Heart left ventricle (tissue), 16 donors: ENCODE data around the gene PHF20. TPM values are rescaled to one million over a fixed set of nuclear protein-coding genes. Genes with fewer than 3 reads are reported as not detected.

ENCODE experiments used
- ATAC-seq, 4 donors: fragments of 200-7000 bp; cut with Tn5 transposase; one replicate each; pipeline ENCODE4 v1.9.1; 2020 to 2022; ENCODE audit warnings: moderate library complexity in 4 of 4, mild to moderate bottlenecking in 3 of 4, moderate number of reproducible peaks in 1 of 4
- DNase-seq, 5 donors: peaks; one replicate each; pipeline ENCODE4 v3.0.0-alpha.2; 2020
- H3K27ac ChIP-seq, 12 donors: fragments of 200-600 bp; sonication (generic) in 4 of 12; one replicate each; pipeline versions ENCODE4 v1.5.0 to v1.8.0; 2016 to 2022; ENCODE audit warnings: mild to moderate bottlenecking in 2 of 12
- H3K27me3 ChIP-seq, 9 donors: fragments of 200-600 bp; sonication (generic) in 2 of 9; one replicate each; pipeline versions ENCODE4 v1.5.1 to v1.8.0; 2016 to 2022; ENCODE audit warnings: mild to moderate bottlenecking in 3 of 9
- H3K36me3 ChIP-seq, 9 donors: fragments of 200-600 bp; sonication (generic) in 2 of 9; one replicate each; pipeline versions ENCODE4 v1.5.0 to v1.8.0; 2018 to 2022; ENCODE audit warnings: mild to moderate bottlenecking in 2 of 9
- H3K4me1 ChIP-seq, 12 donors: fragments of 200-600 bp; sonication (generic) in 4 of 12; one replicate each; pipeline versions ENCODE4 v1.5.0 to v1.8.0; 2016 to 2022; ENCODE audit warnings: mild to moderate bottlenecking in 3 of 12
- H3K4me3 ChIP-seq, 12 donors: fragments of 200-600 bp; sonication (generic) in 4 of 12; one replicate each; pipeline versions ENCODE4 v1.5.0 to v1.8.0; 2017 to 2022; ENCODE audit warnings: mild to moderate bottlenecking in 9 of 12, moderate library complexity in 4 of 12
- H3K9me3 ChIP-seq, 12 donors: fragments of 200-600 bp; sonication (generic) in 4 of 12; one replicate each; pipeline versions ENCODE4 v1.5.0 to v1.8.0; 2016 to 2022; ENCODE audit warnings: mild to moderate bottlenecking in 1 of 12
- POLR2A ChIP-seq, 2 donors: fragments of 450-650 bp; IDR thresholded peaks; one replicate each; pipeline ENCODE4 v1.6.1; 2017; ENCODE audit warnings: antibody characterized with exemption in 2 of 2, mild to moderate bottlenecking in 2 of 2, moderate library complexity in 2 of 2
- WGBS, 4 donors: extraction: QIAGEN DNeasy Blood & Tissue Kit in 2 of 4; methylation state at CpG; one replicate each; pipeline versions ENCODE4 v1.1.5 to v1.1.7; 2013 to 2018; 5-methylcytosine and 5-hydroxymethylcytosine counted together
- intact Hi-C, 10 donors: fragments of 100-400 bp; cut with DNase I; formaldehyde crosslinking; loops; one replicate each; pipeline versions ENCODE4 v1.11.1 to v1.14.2; 2022
- polyA plus RNA-seq, 2 donors: library from polyadenylated mRNA; stranded (reverse); fragments of 200-250 nt; gene quantifications; one replicate each; pipeline ENCODE4 v1.2.3, GENCODE V29; 2013
- total RNA-seq, 9 donors: library from RNA; depleted of rRNA in 2 of 9; stranded (reverse); fragments of >200 nt in 2 of 9; fragmentation: NEBNext Ultra II Directional in 3 of 9; extraction: Animal tissue kit (Norgen Biotek cat#: 25700) in 3 of 9; gene quantifications; one replicate each; pipeline versions ENCODE4 v1.1.0 to v1.2.4, GENCODE V29; 2016 to 2023
- TF ChIP-seq, protein P1 (sequence below), 12 donors: fragments of 200-600 bp; sonication (generic) in 4 of 12; IDR thresholded peaks; one replicate each; pipeline versions ENCODE4 v1.5.0 to v1.8.0; 2018 to 2022; ENCODE audit warnings: antibody characterized with exemption in 12 of 12, mild to moderate bottlenecking in 5 of 12
- donor health status: ischemic (EF 13 %, LVEDD 7.1; RV severe dilation, severe dysfunction).
- donor health status: healthy with polysubstance abuse.
- donor health status: DM: no; HTN: yes; CAD: no.
- donor health status: DM: no; HTN: no; CAD: no.
- donor health status: ischemic (EF 25% LVEDD 6.9; RV normal size, moderate dysfunction).
- donor health status: ischemic (EF 25% LVEDD 5.7; RV mildly dilated, moderate dysfunction).
- donor health status: healthy.
- donor health status: DM: yes; HTN: yes; CAD: no.
- donor health status: ischemic (EF 35%, LVEDD 5.7; RV mildly dilated, moderate dysfunction).
- donor health status: nonischemic (EF 11% LVEDD 7.7; RV severe dilation, severe dysfunction).
- donor health status: DM: yes; HTN: yes; CAD: no.
- donor health status: PGD.
- donor health status: ischemic (EF 29% LVEDD 5.4; RV normal size, mild dysfunction).
- donor health status: nonischemic (EF 23%, LVEDD 6.1; RV moderate dilation, normal function).

PHF20 gene
- total and polyA plus RNA-seq, 11 donors, result 25.8 to 48.9 (median 36.5) TPM

DNA sequence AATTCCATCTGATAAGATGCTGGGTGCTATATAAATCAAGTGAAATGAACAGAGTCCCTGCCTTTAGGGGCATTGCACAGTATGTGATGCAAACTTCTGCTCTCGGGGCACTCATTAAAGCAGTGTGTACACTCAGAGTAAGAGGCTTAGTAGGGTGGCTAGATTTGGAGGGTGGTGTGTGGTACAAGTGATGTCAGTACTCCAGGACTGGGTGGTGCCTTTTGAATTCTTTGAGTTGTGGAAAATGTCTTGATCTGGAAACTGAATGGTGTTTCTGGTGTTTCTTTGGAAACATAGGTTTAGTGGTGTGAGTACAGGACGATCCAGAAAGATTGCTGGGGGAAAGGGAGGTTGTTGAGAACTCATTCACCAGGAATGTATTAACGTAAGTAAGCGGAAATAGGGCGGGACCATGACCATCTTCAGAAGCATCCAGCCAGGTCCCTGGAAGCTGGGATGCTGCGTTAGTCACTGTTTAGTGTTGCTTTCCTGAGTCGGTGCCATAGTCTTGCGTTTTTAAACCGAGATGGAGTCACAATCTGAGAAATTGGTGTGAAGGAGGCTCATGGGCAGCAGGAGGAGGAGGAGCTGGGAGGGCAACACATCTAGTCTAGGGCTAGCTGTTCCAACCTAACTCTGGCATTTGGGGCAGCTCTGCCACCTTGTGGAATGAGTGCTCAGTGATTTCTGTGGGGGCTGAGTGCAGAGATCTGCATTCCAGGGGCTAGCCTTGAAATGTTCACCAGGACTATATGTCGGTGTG lies 112.1 kb downstream of the PHF20 start:
- no peaks in the 10 kb centered on the region for H3K9me3 ChIP-seq
- ATAC-seq (peak; percentile 76 to 86 (median 83)), DNase-seq (peak; percentile 67 to 74 (median 71))
- peaks cover 0 to 20% (median 0%) of the 10 kb centered on the region in 9 donors for H3K36me3 ChIP-seq
- peak overlapping the region in 2 of 12 donors; percentile 14 to 25 for H3K4me3 ChIP-seq
- TF ChIP-seq POLR2A (IDR thresholded peaks at IDR 0.05), result no peak
- TF ChIP-seq, protein P1, sequence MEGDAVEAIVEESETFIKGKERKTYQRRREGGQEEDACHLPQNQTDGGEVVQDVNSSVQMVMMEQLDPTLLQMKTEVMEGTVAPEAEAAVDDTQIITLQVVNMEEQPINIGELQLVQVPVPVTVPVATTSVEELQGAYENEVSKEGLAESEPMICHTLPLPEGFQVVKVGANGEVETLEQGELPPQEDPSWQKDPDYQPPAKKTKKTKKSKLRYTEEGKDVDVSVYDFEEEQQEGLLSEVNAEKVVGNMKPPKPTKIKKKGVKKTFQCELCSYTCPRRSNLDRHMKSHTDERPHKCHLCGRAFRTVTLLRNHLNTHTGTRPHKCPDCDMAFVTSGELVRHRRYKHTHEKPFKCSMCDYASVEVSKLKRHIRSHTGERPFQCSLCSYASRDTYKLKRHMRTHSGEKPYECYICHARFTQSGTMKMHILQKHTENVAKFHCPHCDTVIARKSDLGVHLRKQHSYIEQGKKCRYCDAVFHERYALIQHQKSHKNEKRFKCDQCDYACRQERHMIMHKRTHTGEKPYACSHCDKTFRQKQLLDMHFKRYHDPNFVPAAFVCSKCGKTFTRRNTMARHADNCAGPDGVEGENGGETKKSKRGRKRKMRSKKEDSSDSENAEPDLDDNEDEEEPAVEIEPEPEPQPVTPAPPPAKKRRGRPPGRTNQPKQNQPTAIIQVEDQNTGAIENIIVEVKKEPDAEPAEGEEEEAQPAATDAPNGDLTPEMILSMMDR (IDR thresholded peaks at IDR 0.05), result peak; percentile 56 to 79 (median 72)
- intact Hi-C loops, result loop anchor here (5.0 to 10.0 kb wide), 12 partner anchors 139 to 419 kb away; partner anchors contain the start of genes NFS1 (in 2 of the 10), ROMO1 (in 2 of the 10) and RBM39 (in 1 of the 10)
- 41 to 55% (median 43%) methylated on average over 10 of the region's 10 CpGs for whole genome bisulfite sequencing, 4 donors
- H3K4me1 ChIP-seq, result peaks cover 0 to 25% (median 9%) of the 10 kb centered on the region in 12 donors
- no peaks in the 10 kb centered on the region for H3K27me3 ChIP-seq
- peak overlapping the region in 8 of 12 donors; percentile 3 to 78 (median 53) for H3K27ac ChIP-seq

DNA sequence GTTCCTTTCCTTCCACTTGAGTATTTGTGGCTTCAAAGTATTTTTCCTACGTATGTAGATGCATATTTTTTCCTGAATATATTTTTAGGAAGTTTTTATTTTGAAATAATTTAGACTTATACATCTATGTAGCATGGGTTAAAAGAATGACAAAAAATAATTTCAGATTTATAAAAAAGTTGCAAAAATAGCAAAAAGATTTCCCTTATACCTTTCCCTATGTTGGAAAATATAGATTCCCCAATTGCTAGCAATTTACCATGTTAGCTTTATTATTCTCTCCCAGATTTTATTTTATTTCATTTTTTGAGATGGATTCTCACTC lies 112.7 kb downstream of the PHF20 start:
- intact Hi-C loops, result loop anchor here (5.0 to 10.0 kb wide), 12 partner anchors 140 to 420 kb away; partner anchors contain the start of genes NFS1 (in 2 of the 10), ROMO1 (in 2 of the 10) and RBM39 (in 1 of the 10)
- peak overlapping the region in 5 of 12 donors; percentile 25 to 78 (median 52) for H3K27ac ChIP-seq
- peaks cover 0 to 20% (median 0%) of the 10 kb centered on the region in 9 donors for H3K36me3 ChIP-seq
- peaks cover 0 to 25% (median 9%) of the 10 kb centered on the region in 12 donors for H3K4me1 ChIP-seq
- TF ChIP-seq, protein P1 (IDR thresholded peaks at IDR 0.05), result no peak
- TF ChIP-seq POLR2A (IDR thresholded peaks at IDR 0.05), result no peak
- WGBS, 4 donors, result 27 to 35% (median 27%) methylated on average over 1 of the region's 1 CpG
- DNase-seq (no peak), ATAC-seq (no peak)
- no peaks in the 10 kb centered on the region for H3K9me3 ChIP-seq
- no peaks in the 10 kb centered on the region for H3K27me3 ChIP-seq
- H3K4me3 ChIP-seq, result no peak overlapping the region

DNA sequence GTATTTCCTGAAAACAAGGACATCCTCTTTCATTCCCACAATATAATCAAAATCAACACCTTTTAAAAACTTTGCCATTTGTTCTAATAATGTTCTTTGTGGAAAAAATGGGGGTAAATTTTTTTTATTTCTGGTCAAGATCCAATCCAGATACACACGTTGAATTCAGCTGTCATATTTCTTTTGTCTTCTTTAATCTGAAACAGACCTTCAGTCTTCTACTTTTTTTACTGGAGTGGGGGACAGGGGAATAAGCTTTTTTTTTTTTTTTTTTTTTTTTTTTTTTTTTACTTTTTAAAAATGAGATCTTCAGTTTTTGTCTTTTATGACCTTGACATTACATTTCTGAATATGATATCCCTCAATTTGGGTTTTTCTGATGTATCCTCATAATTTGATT lies 113.4 kb downstream of the PHF20 start:
- WGBS, 4 donors, result 22 to 39% (median 34%) methylated on average over 1 of the region's 1 CpG
- Histone ChIP-seq H3K27ac (peak overlapping the region in 6 of 12 donors; percentile 28 to 78 (median 54)), H3K27me3 (no peaks in the 10 kb centered on the region)

More for the DNA sequence above, 113.4 kb downstream of the PHF20 start:
- Histone ChIP-seq H3K4me1 (peaks cover 0 to 25% (median 9%) of the 10 kb centered on the region in 12 donors), H3K36me3 (peaks cover 0 to 20% (median 0%) of the 10 kb centered on the region in 9 donors), H3K4me3 (no peak overlapping the region), H3K9me3 (no peaks in the 10 kb centered on the region)
- DNase-seq, result no peak
- intact Hi-C loops, result loop anchor here in 9 of 10 donors (5.0 to 10.0 kb wide), 9 partner anchors 140 to 420 kb away; partner anchors contain the start of genes RBM39 (in 4 of the 9), NFS1 (in 1 of the 9) and ROMO1 (in 1 of the 9)
- no peak for ATAC-seq
- TF ChIP-seq POLR2A (IDR thresholded peaks at IDR 0.05), result no peak
- TF ChIP-seq, protein P1 (IDR thresholded peaks at IDR 0.05), result no peak
